GM18519 (cell line): ENCODE measurements around the gene GALNT11.
"Not testable (repeated sequence)": the region's sequence is repeated elsewhere in the genome, so short reads cannot be mapped to it uniquely, and the experiment has no call there.

Source experiments
- ATAC-seq: cut with Tn5 transposase; IDR thresholded peaks from one replicate; pipeline ENCODE4 v1.9.1; 2021; ENCODE audit warnings: mild to moderate bottlenecking, moderate library complexity; ENCODE audit not compliant: unreplicated experiment, low FRiP score

Gene GALNT11

DNA sequence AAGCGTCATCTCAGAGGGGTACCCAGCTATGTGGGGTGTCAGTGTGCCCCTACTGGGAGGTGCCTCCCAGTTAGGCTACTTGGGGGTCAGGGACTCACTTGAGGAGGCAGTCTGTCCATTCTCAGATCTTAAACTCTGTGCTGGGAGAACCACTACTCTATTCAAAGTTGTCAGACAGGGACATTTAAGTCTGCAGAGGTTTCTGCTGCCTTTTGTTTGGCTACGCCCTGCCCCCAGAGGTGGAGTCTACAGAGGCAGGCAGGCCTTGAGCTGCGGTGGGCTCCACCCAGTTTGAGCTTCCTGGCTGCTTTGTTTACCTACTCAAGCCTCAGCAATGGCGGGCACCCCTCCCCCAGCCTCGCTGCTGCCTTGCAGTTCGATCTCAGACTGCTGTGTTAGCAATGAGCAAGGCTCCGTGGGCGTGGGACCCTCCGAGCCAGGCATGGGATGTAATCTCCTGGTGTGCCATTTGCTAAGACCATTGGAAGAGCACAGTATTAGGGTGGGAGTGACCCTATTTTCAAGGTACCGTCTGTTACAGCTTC, 40.4 kb downstream of the GALNT11 start:
- not testable (repeated sequence) for ATAC-seq

DNA sequence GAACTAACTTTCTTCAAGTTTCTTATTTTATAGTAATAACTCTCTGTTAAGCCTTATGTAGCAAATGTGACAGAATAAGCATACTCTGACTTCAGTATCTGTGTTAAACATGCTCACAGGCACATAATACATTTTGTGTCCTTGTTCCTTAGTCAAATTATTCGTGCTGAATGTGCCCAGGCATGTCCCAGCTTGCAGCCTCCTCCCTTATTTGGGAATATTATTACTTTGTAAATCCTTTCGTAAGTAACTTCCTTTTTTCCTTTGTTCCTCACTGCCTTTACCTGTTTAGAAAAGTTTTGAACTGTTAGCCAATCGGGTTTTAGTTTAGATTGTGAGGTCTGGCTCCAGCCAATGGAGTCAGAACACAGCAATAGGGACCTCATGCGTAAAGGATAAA, 46.9 kb downstream of the GALNT11 start:
- no peak for ATAC-seq

DNA sequence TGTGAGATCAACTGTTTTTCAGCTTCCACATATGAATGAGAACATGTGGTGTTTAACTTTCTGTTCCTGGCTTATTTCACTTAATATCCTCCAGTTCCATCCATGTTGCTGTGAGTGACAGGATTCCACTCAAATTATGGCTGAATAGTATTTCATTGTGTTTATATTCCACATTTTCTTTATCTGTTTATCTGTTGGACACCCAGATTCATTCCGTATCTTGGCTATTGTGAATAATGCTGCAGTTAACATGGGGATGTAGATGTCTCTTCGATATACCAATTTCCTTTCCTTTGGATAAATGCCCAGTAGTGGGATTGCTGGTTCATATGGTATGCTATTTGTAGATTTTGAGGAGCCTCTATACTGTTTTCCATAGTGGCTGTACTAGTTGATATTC, 47.9 kb downstream of the GALNT11 start:
- ATAC-seq: no peak

DNA sequence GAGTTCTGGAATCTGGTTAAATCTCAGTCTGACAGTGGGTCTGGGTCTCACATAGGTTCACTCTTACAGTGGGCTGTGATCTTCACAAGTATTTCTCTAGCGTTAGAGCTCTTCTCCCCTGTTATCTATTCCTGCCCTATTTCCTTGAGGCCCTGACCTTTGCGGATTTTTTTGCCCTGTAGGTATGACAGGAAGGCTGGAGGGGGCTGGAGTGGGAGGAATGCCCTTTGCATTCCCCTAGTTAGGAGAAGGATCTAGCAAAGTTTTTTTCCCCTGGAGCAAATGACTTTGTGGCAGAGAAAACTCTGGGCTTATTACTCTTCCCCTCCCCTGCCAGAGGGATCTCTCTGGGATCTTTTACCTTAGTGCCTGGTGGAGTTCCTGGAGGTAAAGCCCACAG, 49.2 kb downstream of the GALNT11 start:
- ATAC-seq: no peak

DNA sequence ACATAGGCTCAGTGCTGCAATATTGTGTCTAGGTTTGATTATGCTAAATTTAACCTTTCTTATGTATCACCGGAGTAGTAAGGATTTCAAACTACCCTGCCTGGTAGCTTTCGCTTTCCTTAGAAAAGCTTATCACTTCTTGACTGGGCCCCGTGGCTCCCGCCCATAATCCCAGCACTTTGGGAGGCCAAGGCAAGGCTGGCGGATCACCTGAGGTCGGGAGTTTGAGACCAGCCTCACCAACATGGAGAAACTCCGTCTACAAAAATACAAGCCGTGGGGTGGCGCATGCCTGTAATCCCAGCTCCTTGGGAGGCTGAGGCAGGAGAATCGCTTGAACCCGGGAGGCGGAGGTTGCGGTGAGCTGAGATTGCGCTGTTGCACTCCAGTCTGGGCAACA, 49.9 kb downstream of the GALNT11 start:
- not testable (repeated sequence) for ATAC-seq

DNA sequence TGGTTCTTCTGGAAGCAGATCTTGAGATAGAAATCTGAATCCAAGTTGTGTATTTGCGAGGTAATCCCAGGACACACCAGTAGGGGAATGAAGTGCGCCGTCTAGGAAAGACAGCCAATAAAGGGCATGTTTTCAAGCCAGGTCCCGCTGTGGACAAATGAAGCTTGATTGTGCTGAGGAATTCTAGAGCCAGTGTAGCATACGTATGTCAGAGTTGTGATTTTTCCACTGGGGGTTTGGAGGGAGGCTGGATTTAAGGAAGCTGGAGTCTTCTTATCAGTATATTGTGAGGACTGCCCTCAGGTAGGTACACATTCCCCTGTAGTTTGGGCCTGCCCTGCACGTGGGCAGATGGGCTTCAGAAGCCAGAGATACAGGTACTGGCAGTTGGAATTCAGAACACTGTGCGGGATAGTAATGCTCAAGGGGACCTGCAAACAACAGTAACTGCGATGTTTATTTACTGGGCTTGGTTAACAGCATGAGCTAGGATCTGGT, 50.9 kb downstream of the GALNT11 start:
- ATAC-seq: no peak

DNA sequence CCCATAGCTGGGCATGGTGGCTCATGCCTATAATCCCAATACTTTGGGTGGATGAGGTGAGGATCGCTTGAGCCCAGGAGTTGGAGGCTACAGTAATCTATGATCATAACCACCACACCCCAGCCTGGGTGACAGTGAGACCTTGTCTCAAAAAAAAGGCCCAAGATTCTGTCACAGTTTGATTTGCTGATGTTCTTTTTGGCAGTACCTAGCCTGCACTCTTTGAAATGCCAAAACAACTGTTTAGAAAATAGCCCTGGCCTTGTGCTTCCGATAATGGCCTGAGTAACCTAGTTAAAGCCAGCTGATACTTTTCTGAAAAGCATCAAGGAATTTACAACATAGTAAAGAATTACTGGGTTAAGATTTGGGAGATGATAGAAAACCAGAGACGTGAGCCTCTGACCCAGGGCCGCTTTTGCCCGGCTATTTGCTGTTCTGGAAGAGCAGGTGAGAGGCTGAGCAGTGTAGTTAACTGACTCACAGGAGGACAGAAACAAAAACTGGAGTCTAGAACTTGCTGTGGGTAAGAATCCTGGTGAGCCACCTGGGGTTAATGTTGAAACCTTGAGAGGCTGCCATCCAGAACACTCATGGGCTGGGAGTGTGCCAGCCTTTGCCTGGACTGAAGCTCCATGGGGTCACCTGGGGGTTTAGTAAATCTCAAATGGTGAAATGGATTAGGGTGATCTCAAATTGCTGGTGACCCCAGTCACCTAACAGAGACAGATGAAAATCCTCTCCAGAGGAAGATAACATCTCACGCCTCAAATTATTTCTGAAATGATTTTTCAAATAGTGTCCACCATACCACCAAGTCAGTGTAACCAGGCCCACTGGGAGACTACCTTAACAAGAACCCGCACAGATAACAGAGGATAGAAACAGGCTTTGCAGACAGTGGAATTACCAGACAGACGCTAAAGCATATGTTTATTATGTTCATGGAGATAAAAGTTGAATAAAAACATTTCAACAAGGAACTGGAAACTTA, 51.8 kb downstream of the GALNT11 start:
- ATAC-seq: no peak

DNA sequence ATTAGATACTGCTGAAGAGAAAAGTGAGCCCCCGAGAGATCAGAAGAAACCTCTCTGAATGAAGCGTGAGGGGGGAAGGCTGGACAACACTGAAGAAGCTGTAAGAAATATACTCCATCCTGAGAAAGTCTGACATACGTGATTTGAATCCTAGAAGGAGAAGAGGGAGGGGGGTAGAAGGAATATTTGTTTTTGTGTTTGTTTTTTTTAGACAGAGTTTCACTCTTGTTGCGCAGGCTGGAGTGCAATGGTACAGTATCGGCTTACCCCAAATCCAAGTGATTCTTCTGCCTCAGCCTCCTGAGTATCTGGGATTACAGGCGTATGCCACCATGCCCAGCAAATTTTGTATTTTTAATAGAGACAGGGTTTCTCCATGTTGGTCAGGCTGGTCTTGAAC, 52.6 kb downstream of the GALNT11 start:
- ATAC-seq: no peak

DNA sequence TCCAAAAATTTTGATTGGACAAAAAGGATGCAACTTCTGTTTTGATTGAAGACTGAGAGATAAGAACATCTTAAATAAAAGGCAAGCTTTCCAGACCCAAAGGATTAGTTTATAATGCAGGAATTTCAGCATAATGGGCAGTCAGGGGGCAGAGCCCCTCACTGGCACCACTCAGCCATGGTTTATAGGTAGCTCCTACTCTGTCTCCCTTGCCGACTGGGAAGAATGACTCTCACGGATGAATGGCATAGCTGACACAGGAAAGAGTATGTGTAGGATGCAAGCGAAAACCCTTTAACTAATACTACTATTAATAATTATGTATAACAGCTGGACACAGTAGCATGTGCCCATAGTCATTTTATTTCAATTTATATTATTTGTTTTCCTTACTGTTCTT, 53.3 kb downstream of the GALNT11 start:
- no peak for ATAC-seq

DNA sequence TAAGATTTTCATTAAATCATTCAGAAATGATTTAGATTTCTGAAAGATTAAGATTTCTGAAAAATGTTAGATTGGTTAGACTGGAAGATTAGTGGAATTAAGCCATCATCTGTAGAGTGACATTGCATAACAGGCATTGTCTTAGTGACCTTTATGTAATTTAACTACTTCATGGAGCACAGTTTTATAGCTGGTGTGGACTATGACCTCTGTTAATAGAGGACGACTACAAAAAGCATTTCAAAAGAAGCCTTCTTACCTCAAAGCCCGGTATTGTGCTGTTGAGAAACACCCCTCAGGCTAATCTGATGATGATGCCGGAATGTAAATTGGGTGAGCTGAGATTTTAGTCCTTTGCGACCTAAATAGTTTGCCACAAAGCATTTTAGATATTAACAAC, 55.6 kb downstream of the GALNT11 start:
- no peak for ATAC-seq

DNA sequence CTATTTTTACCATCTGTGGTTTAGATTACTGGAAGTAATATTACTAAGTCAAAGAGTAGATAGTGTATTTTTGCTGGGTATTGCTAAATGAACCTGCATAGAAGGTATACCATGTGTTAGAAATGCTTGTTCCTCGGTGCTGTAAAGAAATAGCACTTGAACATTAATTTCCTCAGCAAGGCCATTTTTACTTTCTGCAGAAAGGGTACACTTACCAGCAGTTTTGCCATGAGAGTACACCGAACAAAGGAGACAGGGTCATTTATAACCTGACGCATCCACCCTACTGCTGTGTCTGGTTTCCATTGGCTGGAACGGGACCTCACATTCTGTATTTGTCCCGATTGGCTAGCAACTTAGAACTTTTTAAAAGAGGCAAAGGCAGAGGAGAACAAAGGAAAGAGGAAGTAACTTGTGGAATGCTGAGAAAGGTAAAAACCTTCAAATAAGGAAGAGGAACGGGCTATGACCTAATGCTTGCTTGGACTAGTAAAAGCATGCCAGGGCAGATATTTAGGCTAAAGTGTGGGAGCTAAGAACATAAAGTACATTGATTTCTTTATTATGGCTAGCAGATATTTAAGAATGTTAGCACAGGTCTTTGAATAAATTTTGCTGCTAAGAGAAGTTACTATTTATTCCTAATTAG, 56.7 kb downstream of the GALNT11 start:
- not testable (repeated sequence) for ATAC-seq

DNA sequence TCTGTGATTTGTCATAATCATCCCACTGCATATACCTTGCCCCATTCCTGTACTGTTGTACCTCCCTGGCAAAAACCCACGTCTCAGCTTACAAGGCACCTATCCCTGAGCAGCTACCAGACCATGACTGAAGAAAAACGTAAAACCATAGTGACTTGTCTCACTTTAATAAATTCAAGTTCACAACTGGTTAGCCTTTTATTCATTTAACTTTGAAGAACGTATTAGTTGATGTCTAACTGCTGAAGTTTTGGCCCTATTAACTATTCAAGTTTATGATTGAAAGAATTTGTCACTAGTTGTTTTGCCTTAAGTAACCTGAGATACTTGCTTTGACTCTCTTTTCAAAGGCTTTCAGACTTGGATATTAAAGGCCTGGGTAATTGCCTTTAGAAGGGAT, 59.7 kb downstream of the GALNT11 start:
- ATAC-seq: no peak

DNA sequence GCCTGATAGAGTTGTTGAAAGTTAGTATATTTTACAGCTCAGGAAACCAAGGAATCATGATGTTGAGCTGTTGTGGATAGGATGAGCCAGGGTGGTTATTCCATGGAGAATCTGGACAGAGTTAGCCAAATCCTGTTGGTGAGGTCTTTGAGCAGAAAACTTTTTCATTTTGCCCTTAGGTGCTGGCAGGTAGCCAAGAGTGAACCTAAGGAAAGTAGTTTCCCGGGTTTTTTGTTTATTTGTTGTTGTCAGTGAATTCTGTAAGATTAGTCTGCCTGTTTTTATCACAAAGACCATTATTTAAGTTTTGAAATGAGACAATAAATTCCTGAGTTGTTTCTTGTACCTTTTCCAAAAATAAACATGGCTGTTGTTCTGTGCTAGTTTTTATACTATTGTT, 61.0 kb downstream of the GALNT11 start:
- no peak for ATAC-seq

DNA sequence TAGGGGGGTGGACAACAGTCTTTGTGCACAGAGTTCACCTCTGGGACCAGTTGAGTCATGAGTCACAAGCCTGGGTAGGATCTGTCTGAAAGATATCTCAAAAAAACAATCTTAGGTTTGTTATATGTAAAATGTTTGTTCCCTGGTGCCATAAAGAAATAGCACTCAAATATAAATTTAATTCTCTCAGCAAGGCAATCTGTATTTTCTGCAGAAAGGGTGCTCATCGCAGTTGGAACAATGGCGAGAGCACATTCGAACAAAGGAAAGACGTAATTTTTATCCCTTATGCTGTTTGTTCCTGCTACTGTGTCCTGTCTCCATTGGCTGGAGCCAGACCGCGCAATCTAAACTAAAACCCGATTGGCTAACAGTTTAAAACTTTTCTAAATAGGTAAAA, 63.7 kb downstream of the GALNT11 start:
- no peak for ATAC-seq

DNA sequence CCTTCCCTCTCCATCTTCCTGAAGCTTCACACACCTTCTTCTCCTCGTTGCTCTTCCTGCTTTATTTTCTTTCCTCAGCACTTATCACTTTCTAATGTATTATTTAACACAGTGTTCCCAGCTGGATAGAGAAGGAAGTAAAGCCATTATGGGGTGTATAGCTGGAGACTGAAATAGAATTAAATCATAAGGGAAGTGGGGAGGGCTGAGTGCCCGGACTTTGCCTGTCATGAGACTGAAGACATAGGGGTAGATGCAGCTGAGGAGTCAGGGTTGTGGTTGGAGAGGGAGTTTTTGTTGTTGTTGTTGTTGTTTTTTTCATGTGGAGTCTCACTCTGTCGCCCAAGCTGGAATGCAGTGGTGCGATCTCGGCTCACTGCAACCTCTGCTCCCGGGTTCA, 65.3 kb downstream of the GALNT11 start:
- no peak for ATAC-seq

DNA sequence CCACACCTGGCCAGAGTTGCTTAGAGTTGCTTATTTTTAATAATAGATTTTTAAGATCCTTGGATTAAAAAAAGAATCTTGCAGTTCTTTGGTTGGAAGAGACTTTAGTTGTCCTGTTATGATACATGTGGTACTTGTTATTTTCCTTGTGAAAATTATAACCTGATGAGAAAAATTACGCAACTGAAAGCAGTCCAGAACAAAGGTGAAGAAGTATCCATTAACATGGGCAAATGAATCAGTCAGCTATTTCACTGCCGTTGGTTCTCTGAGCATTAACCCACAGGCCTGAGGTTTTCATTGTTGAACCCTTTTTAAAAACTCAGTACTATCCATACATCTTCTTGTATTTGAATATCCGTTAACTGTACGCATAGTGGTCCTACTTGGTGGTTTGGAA, 68.2 kb downstream of the GALNT11 start:
- ATAC-seq: no peak

DNA sequence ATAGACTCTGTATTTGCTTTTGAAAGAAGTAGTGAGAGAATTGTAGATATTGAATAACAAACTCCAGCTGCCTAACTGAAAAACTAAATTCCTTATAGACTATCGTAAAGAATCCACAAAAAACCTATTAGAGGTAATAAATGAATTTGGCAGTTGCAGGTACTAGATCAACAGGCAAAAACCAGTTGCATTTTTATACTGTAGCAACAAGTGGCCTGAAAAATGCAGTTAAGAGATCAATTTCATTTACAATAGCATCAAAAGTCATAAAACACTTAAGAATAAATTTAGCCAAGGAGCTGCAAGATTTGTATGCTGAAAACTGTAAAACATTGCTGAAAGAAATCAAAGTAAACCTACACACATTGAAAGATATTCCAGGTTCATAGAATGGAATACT, 70.3 kb downstream of the GALNT11 start:
- no peak for ATAC-seq

DNA sequence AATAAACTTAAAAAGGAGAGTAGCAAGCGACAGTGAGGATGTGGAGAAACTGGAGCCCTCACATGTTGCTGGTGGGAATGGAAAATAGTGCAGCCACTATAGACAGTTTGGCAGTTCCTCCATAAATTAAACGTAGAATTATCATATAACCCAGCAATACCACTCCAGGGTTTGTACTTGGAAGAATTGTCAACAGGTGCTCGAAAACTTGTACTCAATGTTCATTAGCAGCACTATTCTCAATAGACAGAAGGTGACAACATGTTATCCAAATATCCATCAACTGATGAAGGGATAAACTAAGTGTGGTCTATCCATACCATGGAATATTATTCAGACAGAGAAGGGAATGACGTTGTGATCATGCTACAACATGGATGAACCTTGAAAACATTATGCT, 71.9 kb downstream of the GALNT11 start:
- ATAC-seq: no peak

DNA sequence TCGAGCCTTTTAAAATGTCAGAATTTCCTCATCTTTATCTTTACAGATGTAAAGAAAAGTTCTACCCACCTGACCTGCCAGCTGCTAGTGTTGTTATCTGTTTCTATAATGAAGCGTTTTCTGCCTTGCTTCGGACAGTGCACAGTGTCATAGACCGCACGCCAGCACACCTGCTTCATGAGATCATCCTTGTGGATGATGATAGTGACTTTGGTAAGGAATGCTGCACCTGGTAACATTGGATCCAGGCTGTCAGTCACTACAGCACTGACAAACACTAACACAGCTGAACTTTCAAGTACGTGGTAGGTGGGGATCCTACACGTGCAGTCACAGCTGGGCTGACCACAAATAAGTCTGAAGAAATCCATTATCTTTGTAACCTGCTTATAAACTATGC, 77.6 kb downstream of the GALNT11 start:
- no peak for ATAC-seq

DNA sequence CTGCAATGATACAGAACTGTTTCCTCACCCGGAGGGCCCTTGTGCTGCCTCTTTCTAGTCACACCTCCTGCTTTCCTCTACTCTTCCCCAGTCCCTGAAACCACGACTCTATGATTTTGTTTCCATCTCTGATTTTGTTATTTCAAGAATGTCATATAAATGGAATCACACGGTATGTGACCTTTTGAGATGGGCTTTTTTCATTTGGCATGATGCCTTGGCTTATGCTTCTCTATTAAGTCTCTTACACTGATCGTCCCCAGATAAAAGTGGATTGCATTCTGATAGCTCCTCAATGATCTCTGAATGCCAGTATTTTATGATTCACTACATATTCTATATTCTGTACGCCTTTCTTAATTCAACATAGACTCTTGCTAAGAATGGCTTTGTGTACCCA, 78.2 kb downstream of the GALNT11 start:
- ATAC-seq: no peak

DNA sequence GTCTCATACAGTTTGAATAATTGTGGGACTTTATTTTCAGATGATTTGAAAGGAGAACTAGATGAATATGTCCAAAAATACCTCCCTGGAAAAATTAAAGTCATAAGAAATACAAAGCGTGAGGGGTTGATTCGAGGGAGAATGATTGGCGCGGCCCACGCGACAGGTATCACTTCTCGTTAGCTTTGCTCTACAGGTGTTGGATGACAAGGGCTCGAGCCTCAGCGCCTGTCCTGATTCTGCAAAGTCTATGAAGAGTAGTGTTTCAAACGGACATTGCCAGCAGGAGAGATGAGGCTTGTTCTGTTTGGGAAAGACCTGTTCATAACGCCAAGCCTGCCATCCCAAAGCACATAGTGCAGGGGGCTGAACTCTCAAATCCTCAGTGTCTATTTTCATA, 79.7 kb downstream of the GALNT11 start:
- ATAC-seq: no peak
